ENCODE measurements around the gene HNRNPU. TPM values are rescaled to one million over a fixed set of nuclear protein-coding genes. Genes with fewer than 3 reads are reported as not detected.

Gene HNRNPU
- total and polyA plus RNA-seq, 4 donors, result 83.6 to 286 (median 199) TPM

DNA sequence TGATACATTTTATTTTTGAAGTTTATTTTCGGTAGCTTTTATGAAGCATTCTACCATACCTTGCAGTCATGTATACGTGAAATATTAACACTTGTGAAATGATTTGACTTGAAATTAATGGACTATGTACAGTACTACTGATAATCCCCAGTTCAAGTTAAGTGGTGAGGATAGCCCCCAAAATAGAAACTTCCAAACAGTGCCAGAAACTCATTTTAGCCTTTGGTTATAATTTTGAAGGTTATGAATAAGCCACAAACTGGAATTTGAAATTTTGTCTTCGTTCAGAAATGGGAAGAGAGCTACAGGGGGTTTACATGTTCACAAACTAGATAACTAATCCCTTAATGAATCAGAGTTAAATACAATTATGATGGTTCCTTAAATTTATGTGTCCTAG lies 1.5 kb upstream of the HNRNPU start:
- no peaks in the 10 kb centered on the region for H3K4me1 ChIP-seq (ENCODE audit: control insufficient read depth in 1 of 2, insufficient read depth in 2 of 2, low read length in 2 of 2)
- WGBS, 2 donors, result 62 to 72% methylated on average over 3 of the region's 3 CpGs
- H3K27me3 ChIP-seq (ENCODE audit: control insufficient read depth in 1 of 2, insufficient read depth in 2 of 2, low read length in 1 of 2), result no peaks in the 10 kb centered on the region
- intact Hi-C loops (cut with DNase I), result loop anchor here (2.0 to 10.0 kb wide), 4 partner anchors 105 to 1699 kb away; partner anchors contain the start of genes ADSS2 (in 1 of the 2), CNST (in 1 of the 2) and TFB2M (in 1 of the 2)
- DNase-seq (no peak), ATAC-seq (ENCODE audit: low FRiP score) (no peak)
- H3K4me3 ChIP-seq (ENCODE audit: low read length in 2 of 2), result no peak overlapping the region
- H3K36me3 ChIP-seq (ENCODE audit: control insufficient read depth in 1 of 2, insufficient read depth in 2 of 2, low read length in 1 of 2), result no peaks in the 10 kb centered on the region
- H3K9me3 ChIP-seq (ENCODE audit: control insufficient read depth, low read length), result no peaks in the 10 kb centered on the region
- peak overlapping the region in 1 of 2 donors; percentile 59 for H3K27ac ChIP-seq (ENCODE audit: low read depth in 1 of 2, low read length in 2 of 2)

DNA sequence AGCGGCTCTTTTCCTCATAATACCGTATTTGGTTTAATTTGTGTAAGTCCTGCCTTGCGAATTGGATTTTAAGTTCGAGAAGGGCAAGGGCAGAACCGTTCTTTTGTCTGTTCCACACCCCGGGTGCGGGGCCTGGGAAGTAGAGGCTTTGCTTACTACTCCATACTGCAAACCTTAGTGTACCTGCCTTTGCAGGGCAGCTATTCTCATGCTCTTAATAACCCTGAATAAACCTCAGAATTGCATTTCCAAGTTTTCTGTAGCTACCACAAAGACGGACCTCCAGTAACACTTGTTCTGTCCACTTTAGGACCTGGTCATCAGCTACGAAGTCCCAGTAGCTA lies 657 bp upstream of the HNRNPU start:
- 9% methylated on average over 9 of the region's 9 CpGs for WGBS, 2 donors
- no peaks in the 10 kb centered on the region for H3K4me1 ChIP-seq (ENCODE audit: control insufficient read depth in 1 of 2, insufficient read depth in 2 of 2, low read length in 2 of 2)
- H3K36me3 ChIP-seq (ENCODE audit: control insufficient read depth in 1 of 2, insufficient read depth in 2 of 2, low read length in 1 of 2), result peaks cover 0 to 2% of the 10 kb centered on the region in 2 donors
- intact Hi-C loops (cut with DNase I), result loop anchor here (2.0 to 10.0 kb wide), 4 partner anchors 106 to 1700 kb away; partner anchors contain the start of genes ADSS2 (in 1 of the 2), CNST (in 1 of the 2) and TFB2M (in 1 of the 2)
- peak overlapping the region; percentile 58 to 95 for H3K27ac ChIP-seq (ENCODE audit: low read depth in 1 of 2, low read length in 2 of 2)
- no peak for ATAC-seq (ENCODE audit: low FRiP score)
- no peaks in the 10 kb centered on the region for H3K9me3 ChIP-seq (ENCODE audit: control insufficient read depth, low read length)
- H3K4me3 ChIP-seq (ENCODE audit: low read length in 2 of 2), result peak overlapping the region; percentile 20 to 22
- H3K27me3 ChIP-seq (ENCODE audit: control insufficient read depth in 1 of 2, insufficient read depth in 2 of 2, low read length in 1 of 2), result no peaks in the 10 kb centered on the region
- DNase-seq, result no peak

DNA sequence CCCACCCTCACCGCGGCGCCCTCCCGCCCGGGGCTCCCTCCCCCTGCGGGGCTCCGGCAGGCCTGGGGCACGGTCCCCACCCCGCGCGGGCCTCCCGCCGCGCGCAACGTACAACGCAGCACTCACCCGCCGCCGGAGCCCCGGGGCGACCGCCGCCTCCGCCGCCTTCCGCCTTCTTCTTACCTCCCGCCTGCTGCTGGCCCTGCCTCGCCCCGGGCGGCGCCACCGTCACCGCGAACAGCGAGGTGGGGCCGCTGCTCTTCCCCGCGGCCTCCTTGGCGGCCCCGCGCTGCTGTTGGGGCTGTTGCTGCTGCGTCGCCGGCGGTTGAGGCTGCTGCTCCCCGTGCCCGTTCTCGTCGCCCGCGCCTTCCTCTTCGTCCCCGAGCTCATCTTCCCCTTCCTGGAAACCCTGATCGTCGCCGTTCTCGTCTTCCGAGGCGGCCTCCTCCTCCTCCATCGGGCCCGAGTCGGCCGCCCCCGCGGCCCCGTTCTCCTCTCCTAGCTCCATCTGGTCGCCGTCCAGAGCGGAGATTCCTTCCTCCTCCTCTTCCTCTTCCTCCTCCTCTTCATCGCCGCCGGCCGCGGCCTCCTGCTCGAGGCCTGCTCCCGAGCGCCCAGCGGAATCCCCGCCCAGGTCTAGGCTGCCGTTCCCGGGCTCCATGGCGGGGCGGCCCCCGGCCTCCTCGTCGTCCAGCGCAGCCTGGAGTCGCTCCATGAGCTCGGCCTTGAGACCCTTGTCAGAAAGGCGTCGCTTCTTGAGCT lies 671 bp downstream of the HNRNPU start:
- WGBS, 2 donors, result 1% methylated on average over 77 to 92 of the region's 92 CpGs
- intact Hi-C loops (cut with DNase I), result loop anchor here (1.0 to 10.0 kb wide), 7 partner anchors 29 to 1701 kb away; partner anchors contain the start of genes COX20 (in 2 of the 2), ADSS2 (in 1 of the 2), CNST (in 1 of the 2) and TFB2M (in 1 of the 2)
- H3K27me3 ChIP-seq (ENCODE audit: control insufficient read depth in 1 of 2, insufficient read depth in 2 of 2, low read length in 1 of 2), result no peaks in the 10 kb centered on the region
- no peaks in the 10 kb centered on the region for H3K4me1 ChIP-seq (ENCODE audit: control insufficient read depth in 1 of 2, insufficient read depth in 2 of 2, low read length in 2 of 2)
- H3K27ac ChIP-seq (ENCODE audit: low read depth in 1 of 2, low read length in 2 of 2), result peak overlapping the region; percentile 97 to 99
- peaks cover 0 to 2% of the 10 kb centered on the region in 2 donors for H3K36me3 ChIP-seq (ENCODE audit: control insufficient read depth in 1 of 2, insufficient read depth in 2 of 2, low read length in 1 of 2)
- DNase-seq (peak; percentile 70 to 84), ATAC-seq (ENCODE audit: low FRiP score) (peak; percentile 1)
- peak overlapping the region; percentile 74 to 88 for H3K4me3 ChIP-seq (ENCODE audit: low read length in 2 of 2)
- H3K9me3 ChIP-seq (ENCODE audit: control insufficient read depth, low read length), result no peaks in the 10 kb centered on the region

DNA sequence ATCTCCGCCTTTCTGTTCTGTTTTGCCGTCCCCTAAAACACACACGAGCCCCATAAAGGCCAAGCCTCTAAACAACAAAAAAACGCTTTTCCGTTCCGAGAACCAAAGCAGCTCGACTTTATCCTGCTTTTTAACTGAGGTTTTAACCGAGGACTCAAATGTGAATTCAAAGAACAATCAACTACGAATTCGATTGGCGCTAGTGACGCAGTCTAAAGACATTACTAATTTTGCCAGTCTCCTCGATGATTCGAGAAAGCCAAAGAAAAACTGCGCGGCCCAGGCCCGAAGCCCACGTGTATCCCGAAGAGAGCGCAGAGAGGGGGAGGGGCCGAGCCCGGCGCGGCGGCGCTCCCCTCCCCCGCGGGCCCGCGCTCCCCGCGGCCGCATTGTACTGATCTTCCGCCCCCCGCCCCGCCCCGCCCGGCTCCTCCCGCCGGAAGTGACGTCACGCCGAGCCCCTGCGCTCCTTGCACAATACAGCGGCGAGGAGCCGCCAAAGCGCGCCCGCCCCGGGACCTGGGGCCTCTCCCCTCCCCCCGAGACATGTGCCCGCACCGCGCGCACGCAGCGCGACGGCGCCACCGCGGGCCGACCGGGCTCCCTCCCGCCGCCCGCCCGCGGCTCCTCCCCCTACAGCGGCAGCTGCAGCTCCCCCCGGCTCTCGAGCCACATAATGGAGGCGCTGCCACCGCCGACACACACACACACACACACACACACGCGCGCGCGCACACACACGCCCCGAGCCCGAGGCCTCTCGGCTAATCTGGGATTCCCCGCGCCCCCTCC lies 1.4 kb downstream of the HNRNPU start:
- DNase-seq (peak; percentile 97 to 99), ATAC-seq (ENCODE audit: low FRiP score) (peak; percentile 93)
- H3K4me1 ChIP-seq (ENCODE audit: control insufficient read depth in 1 of 2, insufficient read depth in 2 of 2, low read length in 2 of 2), result no peaks in the 10 kb centered on the region
- no peaks in the 10 kb centered on the region for H3K9me3 ChIP-seq (ENCODE audit: control insufficient read depth, low read length)
- intact Hi-C loops (cut with DNase I), result loop anchor here (2.0 to 10.0 kb wide), 4 partner anchors 28 to 1702 kb away; partner anchors contain the start of genes COX20 (in 2 of the 2), ADSS2 (in 1 of the 2), CNST (in 1 of the 2) and TFB2M (in 1 of the 2)
- H3K36me3 ChIP-seq (ENCODE audit: control insufficient read depth in 1 of 2, insufficient read depth in 2 of 2, low read length in 1 of 2), result peaks cover 0 to 2% of the 10 kb centered on the region in 2 donors
- H3K27me3 ChIP-seq (ENCODE audit: control insufficient read depth in 1 of 2, insufficient read depth in 2 of 2, low read length in 1 of 2), result no peaks in the 10 kb centered on the region
- peak overlapping the region; percentile 64 to 97 for H3K27ac ChIP-seq (ENCODE audit: low read depth in 1 of 2, low read length in 2 of 2)
- WGBS, 2 donors, result 0 to 1% methylated on average over 35 to 87 of the region's 87 CpGs
- H3K4me3 ChIP-seq (ENCODE audit: low read length in 2 of 2), result peak overlapping the region; percentile 88 to 96

GRCh38 chr1:244862354-244862698 lies 2.0 kb downstream of the HNRNPU start:
- no peaks in the 10 kb centered on the region for H3K9me3 ChIP-seq (ENCODE audit: control insufficient read depth, low read length)
- H3K36me3 ChIP-seq (ENCODE audit: control insufficient read depth in 1 of 2, insufficient read depth in 2 of 2, low read length in 1 of 2), result peaks cover 1 to 2% of the 10 kb centered on the region in 2 donors
- H3K4me3 ChIP-seq (ENCODE audit: low read length in 2 of 2), result peak overlapping the region; percentile 88 to 96
- DNase-seq (no peak), ATAC-seq (ENCODE audit: low FRiP score) (no peak)
- 0% methylated on average over 7 of the region's 7 CpGs for WGBS, 2 donors
- no peaks in the 10 kb centered on the region for H3K27me3 ChIP-seq (ENCODE audit: control insufficient read depth in 1 of 2, insufficient read depth in 2 of 2, low read length in 1 of 2)
- no peaks in the 10 kb centered on the region for H3K4me1 ChIP-seq (ENCODE audit: control insufficient read depth in 1 of 2, insufficient read depth in 2 of 2, low read length in 2 of 2)
- peak overlapping the region in 1 of 2 donors; percentile 28 for H3K27ac ChIP-seq (ENCODE audit: low read depth in 1 of 2, low read length in 2 of 2)
- intact Hi-C loops (cut with DNase I), result loop anchor here (2.0 to 10.0 kb wide), 4 partner anchors 28 to 1702 kb away; partner anchors contain the start of genes COX20 (in 2 of the 2), ADSS2 (in 1 of the 2), CNST (in 1 of the 2) and TFB2M (in 1 of the 2)

DNA sequence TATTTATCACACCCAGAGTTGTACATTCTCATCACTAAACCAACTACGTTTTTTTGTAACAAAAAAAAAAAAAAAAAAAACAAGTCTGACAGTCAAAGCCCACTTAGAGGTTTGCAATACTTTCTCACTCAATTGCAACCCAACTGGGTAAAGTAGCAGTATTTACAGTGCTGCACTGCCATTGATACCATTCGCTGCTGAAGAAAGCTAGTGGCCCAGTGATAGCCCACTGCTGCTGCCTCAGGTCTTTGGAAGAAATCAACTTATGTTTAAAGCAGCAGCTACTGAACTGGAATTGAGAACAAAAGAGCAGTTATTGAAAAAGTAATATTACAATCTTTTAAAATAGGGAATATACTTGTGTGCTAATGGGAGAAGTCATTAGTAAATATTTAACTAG lies 2.7 kb downstream of the HNRNPU start:
- Histone ChIP-seq H3K9me3 (ENCODE audit: control insufficient read depth, low read length) (no peaks in the 10 kb centered on the region), H3K4me3 (ENCODE audit: low read length in 2 of 2) (peak overlapping the region; percentile 28 to 88), H3K4me1 (ENCODE audit: control insufficient read depth in 1 of 2, insufficient read depth in 2 of 2, low read length in 2 of 2) (no peaks in the 10 kb centered on the region), H3K36me3 (ENCODE audit: control insufficient read depth in 1 of 2, insufficient read depth in 2 of 2, low read length in 1 of 2) (peaks cover 2% of the 10 kb centered on the region in 2 donors), H3K27me3 (ENCODE audit: control insufficient read depth in 1 of 2, insufficient read depth in 2 of 2, low read length in 1 of 2) (no peaks in the 10 kb centered on the region), H3K27ac (ENCODE audit: low read depth in 1 of 2, low read length in 2 of 2) (no peak overlapping the region)
- intact Hi-C loops (cut with DNase I), result loop anchor here (2.0 to 10.0 kb wide), 4 partner anchors 27 to 1703 kb away; partner anchors contain the start of genes COX20 (in 2 of the 2), ADSS2 (in 1 of the 2), CNST (in 1 of the 2) and TFB2M (in 1 of the 2)
- DNase-seq, result no peak
- ATAC-seq (ENCODE audit: low FRiP score), result no peak
- WGBS, 2 donors, result 0 to 1% methylated on average over 2 of the region's 2 CpGs

- 0 to 1% methylated on average over 2 of the region's 2 CpGs for WGBS, 2 donors
- Histone ChIP-seq H3K36me3 (ENCODE audit: control insufficient read depth in 1 of 2, insufficient read depth in 2 of 2, low read length in 1 of 2) (peaks cover 2 to 6% of the 10 kb centered on the region in 2 donors), H3K9me3 (ENCODE audit: control insufficient read depth, low read length) (no peaks in the 10 kb centered on the region), H3K27me3 (ENCODE audit: control insufficient read depth in 1 of 2, insufficient read depth in 2 of 2, low read length in 1 of 2) (no peaks in the 10 kb centered on the region), H3K4me3 (ENCODE audit: low read length in 2 of 2) (peak overlapping the region; percentile 30 to 88), H3K4me1 (ENCODE audit: control insufficient read depth in 1 of 2, insufficient read depth in 2 of 2, low read length in 2 of 2) (no peaks in the 10 kb centered on the region), H3K27ac (ENCODE audit: low read depth in 1 of 2, low read length in 2 of 2) (peak overlapping the region in 1 of 2 donors; percentile 14)
- DNase-seq (no peak), ATAC-seq (ENCODE audit: low FRiP score) (no peak)
- intact Hi-C loops (cut with DNase I), result loop anchor here (5.0 to 10.0 kb wide), 3 partner anchors 181 to 1704 kb away; partner anchors contain the start of genes ADSS2 (in 1 of the 2), CNST (in 1 of the 2) and TFB2M (in 1 of the 2)
Observed at GRCh38 chr1:244860914-244861610, 3.3 kb downstream of the HNRNPU start.

DNA sequence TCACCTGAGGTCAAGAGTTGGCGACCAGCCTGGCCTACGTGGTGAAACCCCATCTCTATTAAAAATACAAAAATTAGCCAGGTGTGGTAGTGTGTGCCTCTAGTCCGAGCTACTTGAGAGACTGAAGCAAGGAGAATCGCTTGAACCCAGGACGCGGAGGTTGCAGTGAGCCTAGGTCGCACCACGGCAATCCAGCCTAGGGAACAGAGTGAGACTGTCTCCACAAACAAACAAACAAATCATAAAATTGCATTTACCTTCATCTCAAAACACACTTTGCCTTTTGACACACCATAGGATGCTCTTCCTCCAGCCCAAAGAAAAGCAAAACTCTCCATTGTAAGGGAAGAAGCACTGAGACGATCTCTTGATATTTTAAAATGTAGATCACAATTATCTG lies 4.3 kb downstream of the HNRNPU start:
- Histone ChIP-seq H3K4me1 (ENCODE audit: control insufficient read depth in 1 of 2, insufficient read depth in 2 of 2, low read length in 2 of 2) (no peaks in the 10 kb centered on the region), H3K9me3 (ENCODE audit: control insufficient read depth, low read length) (no peaks in the 10 kb centered on the region), H3K36me3 (ENCODE audit: control insufficient read depth in 1 of 2, insufficient read depth in 2 of 2, low read length in 1 of 2) (peaks cover 4 to 6% of the 10 kb centered on the region in 2 donors), H3K27me3 (ENCODE audit: control insufficient read depth in 1 of 2, insufficient read depth in 2 of 2, low read length in 1 of 2) (no peaks in the 10 kb centered on the region), H3K27ac (ENCODE audit: low read depth in 1 of 2, low read length in 2 of 2) (no peak overlapping the region), H3K4me3 (ENCODE audit: low read length in 2 of 2) (no peak overlapping the region)
- intact Hi-C loops (cut with DNase I), result loop anchor here (5.0 to 10.0 kb wide), 3 partner anchors 182 to 1705 kb away; partner anchors contain the start of genes ADSS2 (in 1 of the 2), CNST (in 1 of the 2) and TFB2M (in 1 of the 2)
- ATAC-seq (ENCODE audit: low FRiP score), result no peak
- no peak for DNase-seq
- 50 to 54% methylated on average over 9 of the region's 9 CpGs for WGBS, 2 donors
